Mononuclear cell (primary cell): ENCODE data around the gene TBCB. TPM values are rescaled to one million over a fixed set of nuclear protein-coding genes. Genes with fewer than 3 reads are reported as not detected.

Experiments used
- H3K27me3 ChIP-seq: 2 replicates; pipeline ENCODE4 v1.6.0; 2011; ENCODE audit warnings: low read length, control low read depth; ENCODE audit not compliant: insufficient read depth
- H3K4me1 ChIP-seq: 2 replicates; pipeline ENCODE4 v1.5.1; 2011; ENCODE audit warnings: mild to moderate bottlenecking, low read length, control low read depth; ENCODE audit not compliant: insufficient read depth
- H3K4me3 ChIP-seq: 2 replicates; pipeline ENCODE4 v1.5.1; 2011; ENCODE audit warnings: mild to moderate bottlenecking, low read length, moderate library complexity
- H3K9me3 ChIP-seq: 2 replicates; pipeline ENCODE4 v1.5.1; 2011; ENCODE audit warnings: low read depth, mild to moderate bottlenecking, control low read depth, low read length
- total RNA-seq: library from RNA; depleted of rRNA; stranded (reverse); fragments of >200 nt; gene quantifications from one replicate; pipeline ENCODE4 v1.2.3, GENCODE V29; 2012

The TBCB gene
- total RNA-seq, 1 donor, result 54.4 TPM

- Histone ChIP-seq H3K9me3 (no peaks in the 10 kb centered on the region), H3K4me3 (peak within 1 kb of the TSS; percentile 96), H3K27me3 (no peaks in the 10 kb centered on the region), H3K4me1 (peaks cover 24% of the 10 kb centered on the region)
These were observed 24.4 kb downstream of the TBCB start, which contains the start of gene CAPNS1 for GRCh38 chr19:36139473-36140303. TSS of gene CAPNS1 (plus strand) at chr19:36140066. CDS start at chr19:36141012, 946 bp downstream.

GRCh38 chr19:36140304-36141038 is 25.2 kb downstream of the TBCB start:
- Histone ChIP-seq H3K27me3 (no peaks in the 10 kb centered on the region), H3K4me3 (peak overlapping the region; percentile 96), H3K4me1 (peaks cover 24% of the 10 kb centered on the region), H3K9me3 (no peaks in the 10 kb centered on the region)

- Histone ChIP-seq H3K9me3 (no peaks in the 10 kb centered on the region), H3K4me3 (peak overlapping the region; percentile 96), H3K27me3 (no peaks in the 10 kb centered on the region), H3K4me1 (peaks cover 24% of the 10 kb centered on the region)
These were observed 26.0 kb downstream of the TBCB start for GRCh38 chr19:36141039-36141927.

DNA sequence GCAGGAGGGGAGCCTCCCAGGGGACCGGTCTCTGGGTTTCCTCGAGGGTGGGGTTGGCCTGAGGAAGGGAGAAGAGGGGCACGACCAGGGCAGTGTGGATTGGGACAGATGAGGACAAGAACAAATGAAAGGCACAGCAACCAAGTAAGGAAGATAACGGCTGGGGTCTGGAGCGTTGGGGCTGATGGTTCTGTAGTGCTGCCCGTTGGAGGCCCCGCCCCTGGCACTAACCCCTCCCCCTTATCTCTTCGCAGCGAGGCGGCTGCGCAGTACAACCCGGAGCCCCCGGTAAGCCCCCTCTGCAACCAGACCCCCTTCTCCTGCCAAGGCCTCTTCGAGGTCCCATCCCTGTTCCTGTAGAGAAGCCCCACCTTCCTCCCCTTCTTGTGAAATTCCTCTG is 26.8 kb downstream of the TBCB start:
- peaks cover 20% of the 10 kb centered on the region for H3K4me1 ChIP-seq
- no peaks in the 10 kb centered on the region for H3K9me3 ChIP-seq
- H3K27me3 ChIP-seq, result no peaks in the 10 kb centered on the region
- H3K4me3 ChIP-seq, result no peak overlapping the region

GRCh38 chr19:36142496-36142895 is 27.2 kb downstream of the TBCB start:
- peaks cover 16% of the 10 kb centered on the region for H3K4me1 ChIP-seq
- H3K27me3 ChIP-seq, result no peaks in the 10 kb centered on the region
- H3K4me3 ChIP-seq, result no peak overlapping the region
- no peaks in the 10 kb centered on the region for H3K9me3 ChIP-seq

DNA sequence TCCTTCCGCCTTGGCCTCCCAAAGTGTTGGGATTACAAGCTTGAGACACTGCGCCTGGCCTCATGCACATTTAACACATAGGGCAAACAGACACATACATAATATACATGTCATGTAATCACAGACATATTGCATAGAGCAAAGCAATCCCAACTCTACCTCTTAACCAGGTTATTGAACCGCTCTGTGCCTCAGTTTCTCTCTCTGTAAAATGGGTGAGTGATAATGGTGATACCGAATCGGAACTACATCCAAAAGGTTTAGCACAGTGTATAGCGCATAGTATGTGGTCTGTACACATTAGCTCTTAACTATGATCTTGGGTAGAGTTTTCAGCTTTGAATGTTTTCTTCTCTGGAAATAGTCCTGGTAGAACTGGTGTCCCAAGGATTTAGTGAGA is 29.4 kb downstream of the TBCB start:
- Histone ChIP-seq H3K9me3 (no peaks in the 10 kb centered on the region), H3K27me3 (no peaks in the 10 kb centered on the region), H3K4me1 (peaks cover 9% of the 10 kb centered on the region), H3K4me3 (no peak overlapping the region)

- Histone ChIP-seq H3K9me3 (no peaks in the 10 kb centered on the region), H3K27me3 (no peaks in the 10 kb centered on the region), H3K4me3 (no peak overlapping the region), H3K4me1 (no peaks in the 10 kb centered on the region)
These were observed 34.6 kb downstream of the TBCB start for GRCh38 chr19:36149673-36150406.

DNA sequence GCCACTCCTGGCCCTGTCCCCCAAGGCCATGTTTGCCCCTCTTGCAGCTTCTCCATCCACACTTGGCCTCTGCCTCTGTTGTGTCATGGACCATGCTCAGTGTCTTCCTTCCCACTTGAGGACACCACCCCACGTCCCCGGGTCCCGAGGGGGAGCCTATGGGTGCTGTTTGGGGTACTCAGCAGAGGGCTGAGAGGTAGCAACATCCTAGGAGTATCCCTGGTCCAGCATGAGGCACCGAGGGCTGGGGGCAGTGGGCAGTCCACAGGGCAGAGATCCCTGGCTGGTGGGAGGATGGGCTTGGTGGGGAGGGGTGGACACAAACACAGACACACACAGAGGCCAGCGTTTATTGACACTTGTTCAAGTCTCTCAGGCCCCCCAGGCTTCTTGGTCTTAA is 35.3 kb downstream of the TBCB start:
- H3K9me3 ChIP-seq, result no peaks in the 10 kb centered on the region
- H3K4me3 ChIP-seq, result no peak overlapping the region
- no peaks in the 10 kb centered on the region for H3K4me1 ChIP-seq
- no peaks in the 10 kb centered on the region for H3K27me3 ChIP-seq

GRCh38 chr19:36151144-36152018 is 36.1 kb downstream of the TBCB start:
- no peaks in the 10 kb centered on the region for H3K27me3 ChIP-seq
- no peaks in the 10 kb centered on the region for H3K9me3 ChIP-seq
- no peaks in the 10 kb centered on the region for H3K4me1 ChIP-seq
- H3K4me3 ChIP-seq, result no peak overlapping the region

DNA sequence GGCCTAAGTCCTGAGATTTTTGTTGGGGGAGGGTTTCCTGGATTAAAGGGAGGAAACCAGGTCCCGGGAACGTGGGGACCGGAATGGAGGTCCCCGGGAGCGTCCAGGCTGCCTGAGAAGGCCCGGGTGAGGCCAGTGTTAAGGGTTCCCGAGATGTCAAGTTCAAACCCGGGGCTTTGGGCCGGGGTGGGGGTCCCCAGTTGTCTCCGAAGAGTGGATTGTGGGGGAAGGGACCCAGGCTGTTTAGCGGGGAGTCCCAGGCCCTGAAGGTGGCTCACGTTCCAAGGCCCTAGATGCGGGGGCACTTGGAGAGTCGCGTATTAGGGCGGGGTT is 36.7 kb downstream of the TBCB start:
- H3K4me1 ChIP-seq, result no peaks in the 10 kb centered on the region
- H3K27me3 ChIP-seq, result no peaks in the 10 kb centered on the region
- no peak overlapping the region for H3K4me3 ChIP-seq
- H3K9me3 ChIP-seq, result no peaks in the 10 kb centered on the region

- Histone ChIP-seq H3K4me1 (no peaks in the 10 kb centered on the region), H3K9me3 (no peaks in the 10 kb centered on the region), H3K4me3 (no peak within 1 kb of the TSS), H3K27me3 (no peaks in the 10 kb centered on the region)
These were observed 37.3 kb downstream of the TBCB start, which contains the start of gene COX7A1 for GRCh38 chr19:36152352-36153091. TSS of gene COX7A1 (minus strand) at chr19:36152447. CDS start at chr19:36152407, 40 bp downstream.

- no peak overlapping the region for H3K4me3 ChIP-seq
- no peaks in the 10 kb centered on the region for H3K27me3 ChIP-seq
- no peaks in the 10 kb centered on the region for H3K9me3 ChIP-seq
- no peaks in the 10 kb centered on the region for H3K4me1 ChIP-seq
These were observed 37.9 kb downstream of the TBCB start for GRCh38 chr19:36153126-36153525.
